ENCODE measurements around the gene AP2B1.
A peak's percentile ranks its signal among the peaks of the same experiment; 100 is the strongest.
"Not testable (repeated sequence)": the region's sequence is repeated elsewhere in the genome, so short reads cannot be mapped to it uniquely, and the experiment has no call there.

The AP2B1 gene

GRCh38 chr17:35578197-35578928 lies 8.8 kb upstream of the AP2B1 start, which contains the start of gene PEX12:
PEX12 (minus strand) TSS chr17:35578571; CDS start chr17:35578021, 550 bp downstream.
- peak; percentile 90 for DNase-seq

- DNase-seq, result no peak
These were observed 8.1 kb upstream of the AP2B1 start for GRCh38 chr17:35578929-35579432.

GRCh38 chr17:35584061-35584460 lies 3.1 kb upstream of the AP2B1 start:
- DNase-seq, result no peak

GRCh38 chr17:35586569-35587073 lies 501 bp upstream of the AP2B1 start:
- no peak for DNase-seq

GRCh38 chr17:35588196-35588920 lies 1.2 kb downstream of the AP2B1 start:
- peak; percentile 68 for DNase-seq

- no peak for DNase-seq
These were observed 8.9 kb downstream of the AP2B1 start for GRCh38 chr17:35596072-35596471.

GRCh38 chr17:35596530-35597233 lies 9.6 kb downstream of the AP2B1 start:
- DNase-seq, result no peak

- no peak for DNase-seq
These were observed 10.5 kb downstream of the AP2B1 start for GRCh38 chr17:35597604-35598003.

- no peak for DNase-seq
These were observed 16.6 kb downstream of the AP2B1 start for GRCh38 chr17:35603674-35604073.

- DNase-seq, result peak; percentile 32
These were observed 18.6 kb downstream of the AP2B1 start for GRCh38 chr17:35605678-35606077.

- DNase-seq, result no peak
These were observed 20.2 kb downstream of the AP2B1 start for GRCh38 chr17:35607239-35607847.

GRCh38 chr17:35609831-35610230 lies 22.7 kb downstream of the AP2B1 start:
- DNase-seq, result no peak

- not testable (repeated sequence) for DNase-seq
These were observed 23.6 kb downstream of the AP2B1 start for GRCh38 chr17:35610746-35611145.

GRCh38 chr17:35612924-35613521 lies 25.9 kb downstream of the AP2B1 start:
- DNase-seq, result peak; percentile 46

GRCh38 chr17:35614810-35615209 lies 27.7 kb downstream of the AP2B1 start:
- DNase-seq, result peak; percentile 60

- DNase-seq, result no peak
These were observed 29.4 kb downstream of the AP2B1 start for GRCh38 chr17:35616536-35616935.

- no peak for DNase-seq
These were observed 30.4 kb downstream of the AP2B1 start for GRCh38 chr17:35617505-35617904.

- no peak for DNase-seq
These were observed 31.5 kb downstream of the AP2B1 start for GRCh38 chr17:35618628-35619027.

- DNase-seq, result no peak
These were observed 34.6 kb downstream of the AP2B1 start for GRCh38 chr17:35621768-35622167.

GRCh38 chr17:35627417-35627816 lies 40.3 kb downstream of the AP2B1 start:
- no peak for DNase-seq

- peak; percentile 36 for DNase-seq
These were observed 43.5 kb downstream of the AP2B1 start for GRCh38 chr17:35630530-35631148.

- no peak for DNase-seq
These were observed 53.9 kb downstream of the AP2B1 start for GRCh38 chr17:35641032-35641431.
